ENCODE results near the gene CA10.

DNA sequence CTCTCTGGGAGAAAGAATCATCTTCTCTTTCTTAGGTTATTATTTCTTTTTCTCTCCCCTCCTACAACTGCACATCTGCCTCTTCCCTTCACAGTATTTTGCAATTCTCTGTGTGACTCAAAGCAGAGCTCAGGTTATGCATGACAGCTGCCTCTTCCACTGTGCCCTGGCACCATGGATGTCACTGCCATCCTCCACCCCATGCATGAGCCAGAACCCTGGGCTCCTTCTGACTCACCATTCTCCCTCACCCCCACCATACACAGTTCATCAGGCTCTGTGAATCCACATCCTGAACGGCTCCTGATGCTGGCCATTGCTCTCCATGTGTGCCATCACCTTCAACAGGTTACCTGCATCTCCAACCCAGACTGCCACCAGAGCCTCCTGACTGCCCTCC, 23.9 kb downstream of the CA10 start:
- TF ChIP-seq, protein P1, sequence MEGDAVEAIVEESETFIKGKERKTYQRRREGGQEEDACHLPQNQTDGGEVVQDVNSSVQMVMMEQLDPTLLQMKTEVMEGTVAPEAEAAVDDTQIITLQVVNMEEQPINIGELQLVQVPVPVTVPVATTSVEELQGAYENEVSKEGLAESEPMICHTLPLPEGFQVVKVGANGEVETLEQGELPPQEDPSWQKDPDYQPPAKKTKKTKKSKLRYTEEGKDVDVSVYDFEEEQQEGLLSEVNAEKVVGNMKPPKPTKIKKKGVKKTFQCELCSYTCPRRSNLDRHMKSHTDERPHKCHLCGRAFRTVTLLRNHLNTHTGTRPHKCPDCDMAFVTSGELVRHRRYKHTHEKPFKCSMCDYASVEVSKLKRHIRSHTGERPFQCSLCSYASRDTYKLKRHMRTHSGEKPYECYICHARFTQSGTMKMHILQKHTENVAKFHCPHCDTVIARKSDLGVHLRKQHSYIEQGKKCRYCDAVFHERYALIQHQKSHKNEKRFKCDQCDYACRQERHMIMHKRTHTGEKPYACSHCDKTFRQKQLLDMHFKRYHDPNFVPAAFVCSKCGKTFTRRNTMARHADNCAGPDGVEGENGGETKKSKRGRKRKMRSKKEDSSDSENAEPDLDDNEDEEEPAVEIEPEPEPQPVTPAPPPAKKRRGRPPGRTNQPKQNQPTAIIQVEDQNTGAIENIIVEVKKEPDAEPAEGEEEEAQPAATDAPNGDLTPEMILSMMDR (IDR thresholded peaks at IDR 0.05): no peak
- no peak for TF ChIP-seq EP300 (IDR thresholded peaks at IDR 0.05)
- no peak for TF ChIP-seq POLR2A (IDR thresholded peaks at IDR 0.05)
- no peak for TF ChIP-seq POLR2AphosphoS5 (IDR thresholded peaks at IDR 0.05)
